Smooth muscle cell of the brain vasculature (primary cell): ENCODE measurements around the gene M1AP.

Source experiments
- DNase-seq: peaks from one replicate; pipeline ENCODE4 v3.0.0-alpha.2; 2012; ENCODE audit warnings: low read depth, low spot score

M1AP gene

DNA sequence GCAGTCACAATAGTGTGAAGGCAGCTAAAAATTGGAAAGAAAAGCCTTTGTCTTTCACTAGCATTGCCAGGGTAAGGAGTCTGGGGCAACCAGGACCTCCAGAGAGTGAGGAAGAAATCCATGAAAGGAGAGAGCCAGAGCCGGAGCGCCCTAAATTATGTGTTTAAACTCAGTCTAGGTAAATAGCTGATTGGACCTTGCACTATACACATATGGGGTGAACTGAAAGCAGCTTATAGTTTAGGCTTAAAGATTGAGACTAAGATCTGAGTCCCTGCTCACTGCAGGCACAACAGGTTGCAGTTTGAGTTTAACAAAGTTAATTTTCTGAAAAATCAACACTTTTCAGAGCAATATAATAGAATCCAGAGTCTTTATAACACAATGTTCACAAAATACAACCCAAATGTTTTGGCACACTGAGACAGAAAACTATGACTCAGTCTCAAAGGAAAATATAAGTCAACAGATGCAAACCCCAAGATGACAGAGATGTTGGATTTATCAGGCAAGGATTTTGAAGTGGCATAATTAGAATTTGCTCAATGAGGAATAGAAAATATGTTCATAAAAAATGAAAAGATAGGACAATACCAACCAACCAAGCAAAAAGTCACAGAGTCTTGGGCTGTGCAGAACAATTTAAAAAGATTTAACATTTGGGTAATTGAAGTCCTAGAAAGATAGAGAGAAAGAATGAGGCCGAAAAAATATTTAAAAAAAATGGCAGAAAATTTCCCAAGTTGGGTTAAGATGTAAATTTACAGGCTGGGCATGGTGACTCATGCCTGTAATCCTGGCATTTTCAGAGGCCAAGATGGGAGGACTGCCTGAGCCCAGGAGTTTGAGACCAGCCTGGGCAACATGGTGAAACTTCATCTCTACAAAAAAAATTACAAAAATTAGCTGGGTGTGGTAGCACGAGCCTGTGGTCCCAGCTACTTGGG lies 54.0 kb downstream of the M1AP start:
- no peak for DNase-seq

DNA sequence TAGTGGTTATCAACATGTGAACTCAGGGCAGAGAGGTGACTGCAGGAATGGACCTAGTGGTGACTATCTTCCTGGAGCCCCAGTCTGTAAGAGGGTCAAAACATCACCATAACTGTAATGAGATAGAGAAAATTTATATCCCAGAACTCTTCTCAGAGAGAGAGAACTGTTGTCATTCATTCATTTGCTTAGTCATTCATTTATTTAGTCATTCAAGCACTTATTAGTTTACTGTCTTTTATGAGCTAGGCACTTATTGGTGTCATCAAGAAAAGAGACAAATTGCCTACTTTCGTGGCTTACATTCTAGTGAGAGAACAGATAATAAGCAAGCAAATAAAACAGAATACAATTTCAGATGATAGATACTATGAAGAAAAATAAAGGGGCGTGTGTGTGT lies 59.5 kb downstream of the M1AP start:
- no peak for DNase-seq

DNA sequence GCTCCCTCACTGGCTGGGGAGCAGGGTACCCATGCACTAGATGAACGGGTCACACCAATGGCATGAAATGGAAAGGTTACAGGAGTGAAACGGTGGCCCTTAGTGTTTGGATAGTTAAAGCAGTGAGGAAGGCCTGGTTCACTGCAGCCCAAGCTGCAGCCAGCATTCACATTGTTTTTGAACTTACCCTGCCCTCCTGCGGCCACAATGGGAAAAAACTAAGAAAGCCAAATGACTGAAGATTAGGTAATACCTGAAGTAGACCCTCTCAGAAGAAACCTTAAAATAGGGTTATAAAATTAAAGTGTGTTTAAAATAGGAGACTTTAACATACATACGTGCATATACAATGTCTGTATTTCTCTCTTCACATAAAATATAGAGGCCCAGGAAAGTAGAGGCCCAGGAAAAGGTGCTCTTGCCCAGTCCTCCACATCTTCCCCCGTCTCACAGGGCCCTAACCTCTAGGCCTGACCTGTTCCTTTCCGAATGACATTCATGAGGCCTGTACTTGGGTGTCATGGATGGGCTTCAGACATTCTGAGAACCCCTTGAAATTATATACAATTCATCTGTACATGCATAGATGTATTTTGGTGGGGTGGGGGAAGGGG lies 60.4 kb downstream of the M1AP start:
- DNase-seq = peak; percentile 55

DNA sequence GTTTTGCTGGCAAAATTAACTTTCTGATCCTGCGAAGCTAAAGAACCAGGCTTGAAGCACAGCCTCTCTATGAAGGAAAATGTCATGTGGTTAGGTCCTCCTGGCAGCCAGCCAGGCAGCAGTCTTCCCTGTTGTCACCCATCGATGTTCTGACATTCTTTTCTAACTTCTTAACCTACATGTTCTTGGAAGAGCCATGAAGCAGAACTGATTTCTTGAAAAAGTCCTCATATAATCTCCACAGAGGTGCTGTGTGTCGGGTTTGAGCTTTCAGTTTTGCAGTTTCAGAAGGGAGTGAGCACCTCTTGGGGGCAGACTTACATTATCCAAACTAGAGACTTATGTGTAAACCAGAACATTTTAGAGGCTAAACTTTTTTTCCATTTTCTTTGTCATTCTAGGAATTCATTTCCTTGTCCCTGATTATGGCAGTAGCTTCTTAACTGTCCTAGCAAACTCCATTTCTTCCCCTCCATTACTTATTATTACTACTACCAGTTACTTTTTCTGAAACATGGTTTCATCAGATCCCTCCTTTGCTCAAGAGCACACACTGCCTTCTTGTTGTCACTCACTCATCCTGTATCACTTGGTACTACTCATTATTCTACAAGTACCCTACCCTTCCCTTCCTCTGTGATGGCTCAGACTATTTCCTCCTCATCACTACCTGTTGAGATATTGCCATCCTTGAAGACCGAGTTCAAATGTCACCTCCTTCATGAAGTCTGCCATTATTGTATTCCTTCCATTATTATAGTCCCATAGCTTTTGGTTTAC lies 62.5 kb downstream of the M1AP start:
- DNase-seq = no peak

DNA sequence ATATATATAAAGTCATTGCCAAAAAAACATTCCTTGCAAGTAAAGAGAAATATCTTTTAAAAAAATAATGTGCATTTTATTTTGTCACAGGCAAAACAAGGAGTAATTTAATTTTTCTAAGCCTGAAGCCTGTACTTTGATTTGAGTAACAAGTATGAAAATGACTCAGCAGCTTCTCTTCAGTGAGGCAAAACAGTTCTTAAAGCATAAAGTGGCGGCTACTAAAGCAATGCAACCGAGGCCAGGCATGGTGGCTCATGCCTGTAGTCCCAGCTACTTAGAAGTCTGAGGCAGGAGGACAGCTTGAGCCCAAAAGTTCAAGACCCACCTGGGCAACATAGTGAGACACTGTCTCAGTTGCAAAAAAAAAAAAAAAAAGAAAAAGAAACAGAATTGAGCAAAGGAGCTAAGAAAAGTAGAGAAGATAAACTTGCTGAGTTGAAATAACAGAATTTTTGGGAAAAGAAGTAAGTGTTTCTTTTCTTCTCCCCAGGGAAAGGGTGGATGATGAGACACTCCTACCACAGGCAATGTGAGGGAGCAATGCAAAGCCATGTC lies 64.0 kb downstream of the M1AP start:
- no peak for DNase-seq

DNA sequence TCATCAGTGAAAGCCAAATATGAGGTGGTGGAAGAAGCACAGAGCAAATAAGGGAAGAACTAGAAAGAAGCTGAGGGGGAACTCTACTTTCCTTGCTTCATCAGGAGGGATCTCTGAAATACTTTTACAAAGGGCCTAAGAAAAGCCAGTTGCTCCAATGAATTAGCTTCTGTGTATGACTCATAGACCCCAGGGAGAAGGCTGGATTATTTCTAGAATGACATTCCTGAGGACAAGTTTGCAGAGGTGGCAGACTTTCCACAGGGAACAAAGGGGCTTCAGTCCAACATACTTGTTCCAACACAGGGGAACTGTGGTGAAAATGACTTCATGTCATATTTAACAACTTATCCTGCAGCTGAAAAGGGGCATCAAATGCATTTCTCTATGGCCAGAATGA lies 64.6 kb downstream of the M1AP start:
- no peak for DNase-seq

DNA sequence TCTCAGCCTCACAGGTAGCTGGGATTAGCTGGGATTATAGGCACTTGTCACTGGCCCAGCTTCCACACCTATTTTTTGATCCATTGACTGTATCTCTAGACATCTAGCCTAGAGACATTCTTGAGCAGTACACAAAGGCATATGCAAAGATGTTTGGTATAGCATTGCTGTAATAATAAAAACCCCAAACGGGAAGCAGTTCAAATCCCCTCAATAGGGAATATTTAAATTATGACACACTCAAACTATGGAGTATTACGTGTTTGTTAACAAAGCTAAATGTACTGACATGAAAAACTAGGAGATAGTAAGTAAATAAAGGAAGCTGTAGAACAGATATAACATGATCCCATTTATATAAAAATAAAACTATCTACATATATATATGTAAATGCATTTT lies 65.9 kb downstream of the M1AP start:
- DNase-seq = no peak

DNA sequence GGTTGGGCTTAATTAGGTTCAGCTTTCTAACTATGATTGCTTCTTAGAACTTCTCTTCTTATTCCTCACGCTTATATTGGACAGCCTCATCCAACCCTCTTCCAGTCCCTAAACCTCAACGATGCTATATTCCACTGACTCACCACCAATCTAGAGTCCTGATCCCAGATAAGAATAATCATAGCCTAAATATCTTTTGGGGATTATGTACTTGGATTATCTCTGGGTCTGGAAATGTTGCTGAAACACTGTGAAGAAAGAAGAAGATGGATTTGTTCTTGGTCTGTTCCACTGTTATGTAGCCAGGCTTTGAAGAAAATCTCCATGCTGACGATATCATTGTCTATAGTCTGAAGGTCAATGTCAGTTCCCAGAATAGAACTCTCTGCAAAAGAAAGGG lies 66.7 kb downstream of the M1AP start:
- no peak for DNase-seq

DNA sequence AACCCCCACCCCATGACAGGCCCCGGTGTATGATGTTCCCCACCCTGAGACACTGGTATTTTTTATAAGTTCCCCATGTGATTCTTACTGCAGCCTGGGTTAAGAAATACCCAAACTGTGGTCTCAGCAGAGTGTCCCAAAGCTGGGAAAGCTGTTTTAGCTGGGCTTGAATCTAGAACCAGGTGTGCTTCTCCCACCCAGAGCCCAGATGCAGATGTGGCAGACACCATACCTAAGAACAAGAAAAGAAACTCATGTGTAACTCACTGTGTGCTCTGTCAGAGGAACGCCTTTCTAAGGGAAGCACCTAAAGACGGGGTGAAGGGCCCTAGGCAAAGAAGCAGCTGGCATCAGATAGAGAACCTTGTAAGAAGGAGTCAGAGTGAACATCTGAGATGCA lies 69.7 kb downstream of the M1AP start:
- DNase-seq = no peak

DNA sequence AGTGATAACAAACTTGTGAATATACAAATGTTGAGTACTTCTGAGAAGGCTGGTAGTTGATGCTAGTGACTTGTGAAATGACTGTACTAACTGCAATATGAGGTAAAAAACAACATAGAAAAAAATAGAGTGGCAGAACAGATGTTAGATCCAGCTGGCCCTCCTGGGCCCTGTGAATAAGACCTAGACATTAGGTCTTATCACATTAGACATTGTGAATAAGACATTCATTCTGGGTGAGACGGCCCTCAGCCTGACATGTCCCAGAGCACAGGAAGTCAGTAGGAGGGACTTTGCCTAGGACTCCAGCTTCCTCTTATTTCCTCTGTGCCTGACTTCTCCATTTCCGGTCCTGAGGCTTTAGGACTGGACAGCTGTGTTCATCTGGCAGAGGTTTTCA lies 70.7 kb downstream of the M1AP start:
- no peak for DNase-seq

DNA sequence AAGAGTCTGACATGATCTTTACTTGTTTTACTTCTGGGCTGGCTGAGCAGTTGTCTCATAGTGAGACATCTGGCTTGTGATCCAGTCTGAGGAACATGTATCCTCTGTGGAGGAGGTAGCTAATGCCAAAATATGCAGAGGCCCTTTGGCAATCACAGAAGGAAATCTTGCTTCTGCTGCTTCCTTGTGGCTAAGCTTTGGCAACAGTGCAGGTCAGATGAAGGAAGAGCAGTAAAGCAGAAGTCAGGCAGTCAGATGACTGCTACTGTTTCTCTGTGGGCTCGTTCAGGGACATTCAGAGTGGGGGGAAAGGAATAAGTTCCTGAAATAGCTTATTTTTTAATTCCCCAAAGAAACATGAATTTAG lies 71.3 kb downstream of the M1AP start:
- no peak for DNase-seq

DNA sequence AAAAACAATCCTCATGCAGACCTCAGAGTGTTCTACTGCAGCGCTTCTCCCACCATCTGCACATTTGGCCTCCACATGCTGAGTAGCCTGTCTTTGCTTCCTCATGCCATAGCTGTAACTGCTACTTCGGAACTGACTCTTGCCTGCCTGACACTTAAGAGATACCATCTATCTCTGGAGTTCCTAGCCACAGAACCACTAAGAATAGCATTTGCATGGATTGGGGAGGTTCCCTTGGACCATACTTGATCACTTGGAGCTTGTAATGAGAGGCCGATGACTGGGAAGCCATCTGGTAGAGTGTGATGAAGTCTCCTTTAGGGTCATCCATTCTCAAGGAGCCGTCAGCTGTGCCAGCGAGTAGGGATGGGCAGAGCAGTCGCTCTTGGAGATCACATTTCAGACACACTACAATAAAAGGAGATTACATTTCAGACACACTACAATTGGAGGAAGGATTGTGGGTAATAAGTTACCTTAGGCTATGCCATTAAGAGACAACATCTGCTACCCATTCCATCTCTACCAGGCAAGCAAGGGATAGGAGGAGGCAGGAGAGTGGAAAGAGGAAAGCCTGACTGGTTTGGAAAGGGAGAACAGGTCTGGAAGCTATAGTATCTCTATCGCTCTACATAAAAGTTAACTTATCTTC lies 71.8 kb downstream of the M1AP start:
- no peak for DNase-seq

DNA sequence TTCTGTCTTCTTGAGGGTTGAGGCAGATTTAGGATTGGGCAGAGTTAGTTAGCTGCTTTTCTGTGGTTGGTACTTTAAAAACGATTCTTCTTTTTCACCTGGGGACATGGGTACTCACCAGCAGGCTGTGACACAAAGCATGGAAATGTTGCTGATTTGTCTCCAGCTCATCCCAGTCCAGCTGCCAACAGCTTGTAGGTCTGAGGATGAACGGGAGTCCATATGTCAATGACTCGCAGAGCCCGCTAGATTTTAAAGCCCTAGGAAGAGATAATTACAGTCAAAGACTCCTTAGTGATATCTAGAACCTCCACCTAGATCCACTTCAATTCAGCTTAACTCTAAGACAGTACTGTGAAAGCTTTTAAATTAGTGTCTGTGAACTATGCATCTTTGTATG lies 72.8 kb downstream of the M1AP start:
- DNase-seq = no peak

DNA sequence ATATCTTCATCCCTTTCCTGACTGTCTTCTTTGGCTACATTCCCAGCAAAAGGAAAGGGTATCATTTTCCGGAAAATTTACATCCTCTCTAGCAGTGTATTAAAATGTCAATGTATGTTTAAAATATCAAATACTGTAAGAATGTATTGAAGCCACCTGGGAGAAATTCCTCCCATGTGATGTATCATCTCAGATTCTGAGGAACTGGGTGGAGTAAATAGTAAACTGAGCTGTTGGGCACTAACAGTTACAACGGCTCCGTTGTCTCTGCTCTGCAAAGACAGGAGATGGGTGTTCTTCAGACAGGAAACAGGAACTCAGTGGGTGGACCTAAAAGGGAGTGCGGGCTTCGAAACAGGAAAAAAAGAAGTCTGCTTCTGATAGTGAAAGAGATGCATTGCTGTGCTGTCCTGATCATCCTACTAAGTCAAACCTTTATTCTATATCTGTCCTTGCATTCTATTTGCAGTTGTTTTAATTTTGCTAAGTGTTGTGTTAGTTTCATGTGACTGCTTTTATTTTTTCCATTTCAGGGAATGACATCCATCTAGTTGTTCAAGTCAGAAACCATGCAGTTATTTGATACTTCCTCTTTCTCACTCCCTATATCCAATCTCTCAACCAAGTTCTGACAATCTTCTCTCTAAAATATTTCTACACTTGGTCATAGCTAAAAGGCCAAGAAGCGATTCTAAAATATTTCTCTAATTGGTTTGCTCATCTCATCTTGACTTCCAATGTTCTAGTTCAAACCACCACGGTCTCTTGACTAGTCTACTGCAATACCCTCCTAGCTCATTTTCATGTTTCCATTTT lies 74.2 kb downstream of the M1AP start:
- peak; percentile 41 for DNase-seq

DNA sequence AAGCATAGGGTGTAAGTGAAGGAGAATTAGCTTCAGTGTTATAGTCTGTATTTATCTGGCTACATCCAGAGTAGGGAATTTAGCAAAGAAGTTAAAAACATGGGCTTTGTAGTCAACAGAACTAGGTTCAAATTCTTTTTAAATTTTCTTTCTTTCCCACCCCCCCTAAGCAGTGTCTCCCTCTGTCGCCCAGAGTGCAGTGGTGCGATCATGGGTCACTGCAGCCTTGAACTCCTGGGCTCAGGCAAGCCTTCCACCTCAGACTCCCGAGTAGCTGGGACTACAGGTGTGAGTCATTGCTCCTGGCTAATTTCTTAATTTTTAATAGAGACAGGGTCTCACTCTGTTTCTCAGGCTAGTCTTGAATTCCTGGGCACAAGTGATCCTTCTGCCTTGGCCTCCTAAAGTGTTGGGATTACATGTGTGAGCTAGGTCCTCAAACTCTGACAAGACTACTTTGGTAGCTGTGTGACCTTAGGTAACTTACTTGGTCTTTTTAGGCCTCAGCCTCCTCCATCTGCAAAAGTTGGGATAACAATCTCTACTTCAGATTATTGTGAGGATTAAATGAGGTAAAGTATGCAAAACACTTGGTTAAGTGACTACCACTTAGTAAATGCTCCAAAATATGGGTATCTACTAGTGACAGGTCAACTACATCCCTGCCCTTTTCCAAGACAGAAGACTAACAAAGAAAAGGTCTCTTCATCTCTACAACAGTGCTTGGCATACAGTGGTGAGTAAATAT lies 75.8 kb downstream of the M1AP start:
- DNase-seq = no peak

DNA sequence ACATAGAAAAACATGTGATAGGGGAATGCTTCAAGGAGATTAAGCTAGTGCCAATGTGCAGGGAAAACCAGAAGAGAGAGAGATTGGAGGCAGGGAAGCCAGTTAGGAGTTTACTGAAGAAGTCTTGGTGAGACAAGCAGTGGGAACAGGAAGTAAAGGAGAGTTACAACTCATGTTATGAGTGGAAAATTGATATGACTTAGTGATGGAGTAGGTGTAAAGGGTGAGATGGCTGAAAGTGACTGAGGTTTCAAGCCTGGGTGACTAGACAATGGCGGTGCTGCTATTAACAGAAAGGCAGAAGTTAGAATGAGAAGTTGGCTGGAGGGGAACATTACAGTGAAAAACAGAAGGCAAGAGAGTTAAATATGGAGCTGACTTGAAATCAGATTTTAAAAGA lies 77.1 kb downstream of the M1AP start:
- no peak for DNase-seq

DNA sequence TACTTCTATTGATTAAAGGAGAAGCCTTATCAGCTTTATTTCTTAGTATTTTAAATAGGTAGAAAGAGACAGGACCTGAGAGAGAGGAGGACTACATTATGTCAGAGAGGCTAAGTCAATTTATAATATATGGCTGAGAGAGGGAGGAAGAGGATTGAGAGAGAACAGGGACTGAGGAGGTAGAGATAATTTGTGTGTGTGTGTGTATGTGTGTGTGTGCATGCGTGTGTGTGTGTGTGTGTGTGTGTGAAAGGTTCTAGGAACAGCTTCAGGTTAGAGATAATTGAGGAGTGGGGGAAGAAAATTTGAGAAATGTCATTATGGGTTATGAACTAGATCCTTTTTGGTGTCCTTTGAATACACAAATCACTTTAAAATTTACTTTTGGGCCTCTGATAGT lies 78.4 kb downstream of the M1AP start:
- DNase-seq = no peak

DNA sequence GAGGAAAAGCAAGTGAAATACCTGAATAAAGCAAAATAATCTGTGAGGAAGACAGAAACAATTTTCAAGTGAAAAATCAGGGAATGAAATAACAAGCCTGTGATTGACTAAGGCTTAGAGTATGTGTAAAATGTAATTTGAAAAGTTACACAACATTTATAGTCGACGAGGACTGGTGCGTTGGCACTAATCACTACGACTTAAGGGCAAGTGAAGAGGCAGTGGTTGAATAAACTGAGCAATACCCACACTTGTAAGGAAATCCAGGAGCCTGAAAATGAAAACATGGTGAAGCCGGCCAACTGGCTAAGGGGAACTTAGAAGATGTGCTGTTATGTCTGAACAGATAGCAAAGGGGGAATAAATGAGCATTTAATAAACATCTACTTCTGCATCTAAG lies 80.2 kb downstream of the M1AP start:
- no peak for DNase-seq

DNA sequence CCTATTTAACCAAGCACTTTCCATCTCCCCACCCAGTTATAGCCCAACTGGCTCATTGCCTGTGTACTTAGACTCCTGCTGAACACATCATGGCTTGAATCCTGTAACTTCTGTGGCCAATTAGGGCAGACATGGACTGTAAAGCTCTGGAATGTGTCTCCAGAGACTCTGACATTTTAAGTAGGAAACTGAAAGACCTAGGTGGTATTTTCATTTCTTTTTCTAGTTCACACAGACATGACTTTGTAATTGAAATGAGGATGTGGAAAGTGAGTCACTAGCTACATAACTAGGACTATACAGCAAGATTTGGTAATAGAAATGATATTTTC lies 81.4 kb downstream of the M1AP start:
- peak; percentile 69 for DNase-seq

DNA sequence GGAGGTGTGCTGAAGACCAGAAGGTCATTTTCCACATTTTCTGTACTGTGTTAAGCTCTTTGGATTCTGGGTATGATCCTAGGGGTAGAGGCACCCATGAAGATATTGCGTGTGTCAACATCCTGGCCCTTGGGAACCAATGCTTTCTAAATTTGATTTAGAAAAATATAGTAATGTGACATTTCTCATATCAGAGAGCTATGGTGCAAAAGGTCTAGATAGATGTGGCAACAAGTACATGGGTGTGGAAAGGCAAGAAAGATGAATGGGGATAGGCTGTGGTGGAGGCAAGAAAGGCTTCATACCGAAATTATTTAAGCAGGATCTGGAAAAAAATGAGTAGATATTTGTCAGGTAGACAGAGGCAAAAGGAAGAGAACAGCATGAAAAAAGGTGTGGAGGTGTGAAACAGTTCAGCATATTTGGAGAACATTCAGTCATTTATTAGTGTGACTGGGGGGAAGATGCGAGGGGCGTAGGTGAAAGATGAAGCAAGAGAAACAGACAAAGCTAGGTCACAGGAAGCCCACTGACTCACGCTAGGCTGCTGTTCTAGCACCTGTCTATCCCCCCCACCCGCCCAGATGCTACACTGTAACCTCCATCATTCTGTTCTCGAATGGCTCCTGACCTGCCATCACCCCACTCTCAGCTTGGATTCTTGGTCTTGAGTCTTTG lies 81.9 kb downstream of the M1AP start:
- DNase-seq = no peak
